ENCODE data around the gene ZFP64. TPM values are rescaled to one million over a fixed set of nuclear protein-coding genes. Genes with fewer than 3 reads are reported as not detected.

Gene ZFP64
- total RNA-seq, 1 experiment from 2014 or later, result 16.0 TPM

GRCh38 chr20:52131048-52131643 is 60.4 kb downstream of the ZFP64 start:
- no peak overlapping the region for H3K9ac ChIP-seq (ENCODE audit: low read length)
- no peaks in the 10 kb centered on the region for H3K4me1 ChIP-seq (ENCODE audit: control insufficient read depth in 1 of 2, insufficient read depth in 2 of 2, low read length in 2 of 2)
- ChIA-PET RAD21 (ENCODE audit: low non-redundant PET in 1 of 2, low total read pairs in 2 of 2, uncharacterized antibody in 2 of 2, unreplicated experiment in 2 of 2) (no interaction called here), CTCF (no interaction called here), POLR2A (no interaction called here)
- H3K27ac ChIP-seq (ENCODE audit: low read depth, low read length), result no peak overlapping the region
- no TSS peak for BruUV-seq (replicated peaks)
- intact Hi-C loops (cut with micrococcal nuclease), result no loop called here
- H2AFZ ChIP-seq (ENCODE audit: low read depth, low read length, poor library complexity, severe bottlenecking), result no peak overlapping the region
- no peaks in the 10 kb centered on the region for H3K79me2 ChIP-seq (ENCODE audit: insufficient read depth, low read length)
- ATAC-seq (no peak), DNase-seq (ENCODE audit: low read depth, low spot score) (no peak)
- no peak overlapping the region for H3K4me2 ChIP-seq (ENCODE audit: low read length)
- H3K9me2 ChIP-seq (ENCODE audit: insufficient read depth), result no peaks in the 10 kb centered on the region
- no peaks in the 10 kb centered on the region for H3K36me3 ChIP-seq (ENCODE audit: control insufficient read depth in 1 of 2, insufficient read depth in 2 of 2, low read length in 2 of 2)
- no peak for TF ChIP-seq RAD21 (IDR thresholded peaks at IDR 0.05; ENCODE audit: low read depth)
- TF ChIP-seq SIN3A (IDR thresholded peaks at IDR 0.05; ENCODE audit: low read depth), result no peak
- no peak for TF ChIP-seq ZBTB33 (IDR thresholded peaks at IDR 0.05; ENCODE audit: extremely low read depth, insufficient replicate concordance, low read length)
- TF ChIP-seq CTCF (IDR thresholded peaks at IDR 0.05 in 2 of 3, conservative IDR thresholded peaks at IDR 0.05 in 1 of 3; ENCODE audit: borderline replicate concordance in 1 of 3, insufficient read depth in 1 of 3, low read depth in 2 of 3, low read length in 2 of 3), result no peak
- TF ChIP-seq ZNF274 (IDR thresholded peaks at IDR 0.05; ENCODE audit: low read depth, low read length), result no peak
- TF ChIP-seq SRF (IDR thresholded peaks at IDR 0.05; ENCODE audit: low read depth), result no peak
- TF ChIP-seq ZFX (IDR thresholded peaks at IDR 0.05), result no peak
- TF ChIP-seq JUND (IDR thresholded peaks at IDR 0.05), result no peak
- TF ChIP-seq, protein P1, sequence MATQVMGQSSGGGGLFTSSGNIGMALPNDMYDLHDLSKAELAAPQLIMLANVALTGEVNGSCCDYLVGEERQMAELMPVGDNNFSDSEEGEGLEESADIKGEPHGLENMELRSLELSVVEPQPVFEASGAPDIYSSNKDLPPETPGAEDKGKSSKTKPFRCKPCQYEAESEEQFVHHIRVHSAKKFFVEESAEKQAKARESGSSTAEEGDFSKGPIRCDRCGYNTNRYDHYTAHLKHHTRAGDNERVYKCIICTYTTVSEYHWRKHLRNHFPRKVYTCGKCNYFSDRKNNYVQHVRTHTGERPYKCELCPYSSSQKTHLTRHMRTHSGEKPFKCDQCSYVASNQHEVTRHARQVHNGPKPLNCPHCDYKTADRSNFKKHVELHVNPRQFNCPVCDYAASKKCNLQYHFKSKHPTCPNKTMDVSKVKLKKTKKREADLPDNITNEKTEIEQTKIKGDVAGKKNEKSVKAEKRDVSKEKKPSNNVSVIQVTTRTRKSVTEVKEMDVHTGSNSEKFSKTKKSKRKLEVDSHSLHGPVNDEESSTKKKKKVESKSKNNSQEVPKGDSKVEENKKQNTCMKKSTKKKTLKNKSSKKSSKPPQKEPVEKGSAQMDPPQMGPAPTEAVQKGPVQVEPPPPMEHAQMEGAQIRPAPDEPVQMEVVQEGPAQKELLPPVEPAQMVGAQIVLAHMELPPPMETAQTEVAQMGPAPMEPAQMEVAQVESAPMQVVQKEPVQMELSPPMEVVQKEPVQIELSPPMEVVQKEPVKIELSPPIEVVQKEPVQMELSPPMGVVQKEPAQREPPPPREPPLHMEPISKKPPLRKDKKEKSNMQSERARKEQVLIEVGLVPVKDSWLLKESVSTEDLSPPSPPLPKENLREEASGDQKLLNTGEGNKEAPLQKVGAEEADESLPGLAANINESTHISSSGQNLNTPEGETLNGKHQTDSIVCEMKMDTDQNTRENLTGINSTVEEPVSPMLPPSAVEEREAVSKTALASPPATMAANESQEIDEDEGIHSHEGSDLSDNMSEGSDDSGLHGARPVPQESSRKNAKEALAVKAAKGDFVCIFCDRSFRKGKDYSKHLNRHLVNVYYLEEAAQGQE (IDR thresholded peaks at IDR 0.05; ENCODE audit: low read depth), result no peak
- H3K9me3 ChIP-seq (ENCODE audit: control insufficient read depth in 1 of 2, insufficient read depth in 1 of 2, low read depth in 1 of 2, low read length in 2 of 2), result peaks cover 0 to 3% of the 10 kb centered on the region in 2 experiments; a peak in 1 of 4 replicates
- H3K4me3 ChIP-seq (replicated peaks in 1 of 2; ENCODE audit: low read depth in 1 of 2, low read length in 2 of 2), result no peak overlapping the region
- H3K27me3 ChIP-seq (ENCODE audit: insufficient read depth, low read length), result no peaks in the 10 kb centered on the region
- H4K20me1 ChIP-seq (ENCODE audit: insufficient read depth), result no peaks in the 10 kb centered on the region

All from HCT116 (cell line).